GM18951 (cell line): ENCODE measurements around the gene PMS1.

ENCODE experiments used
- POLR2A ChIP-seq: IDR thresholded peaks from 4 replicates; pipeline ENCODE4 v1.6.1; 2011; ENCODE audit warnings: mild to moderate bottlenecking; ENCODE audit not compliant: insufficient read length, insufficient read depth; ENCODE audit errors: extremely low read depth
- in situ Hi-C: fragments of 300-500 bp; cut with MboI; formaldehyde crosslinking; loops from one replicate; pipeline ENCODE4 v1.12.0; 2022; ENCODE audit warnings: low sequenced_read_pairs, mixed read lengths, inconsistent platforms; ENCODE audit not compliant: unreplicated experiment

Gene PMS1

DNA sequence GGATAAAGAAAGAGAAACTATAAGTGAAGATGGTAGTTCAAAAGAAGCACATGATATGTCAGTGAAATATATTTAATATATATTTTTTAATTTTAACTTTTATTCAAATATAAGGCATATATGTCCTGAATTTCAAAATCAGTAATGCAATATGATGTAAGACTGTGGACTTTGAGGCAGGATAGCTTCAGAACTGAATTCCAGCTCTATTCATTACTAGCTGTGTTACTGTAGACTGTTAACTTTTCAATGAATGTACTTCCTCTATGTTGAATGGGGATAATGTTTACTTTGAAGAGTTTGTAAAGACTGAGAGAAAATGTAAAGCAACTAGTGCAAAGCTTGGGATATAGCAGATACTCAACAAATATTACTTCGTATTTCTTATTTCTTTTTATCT is 112.6 kb downstream of the PMS1 start:
- in situ Hi-C loops: no loop called here
- no peak for TF ChIP-seq POLR2A

- no peak for TF ChIP-seq POLR2A
- in situ Hi-C loops: no loop called here
Measured at GRCh38 chr2:189899101-189899500, 114.9 kb downstream of the PMS1 start.

- TF ChIP-seq POLR2A: no peak
- in situ Hi-C loops: no loop called here
Measured at GRCh38 chr2:189900726-189901125, 116.5 kb downstream of the PMS1 start.

DNA sequence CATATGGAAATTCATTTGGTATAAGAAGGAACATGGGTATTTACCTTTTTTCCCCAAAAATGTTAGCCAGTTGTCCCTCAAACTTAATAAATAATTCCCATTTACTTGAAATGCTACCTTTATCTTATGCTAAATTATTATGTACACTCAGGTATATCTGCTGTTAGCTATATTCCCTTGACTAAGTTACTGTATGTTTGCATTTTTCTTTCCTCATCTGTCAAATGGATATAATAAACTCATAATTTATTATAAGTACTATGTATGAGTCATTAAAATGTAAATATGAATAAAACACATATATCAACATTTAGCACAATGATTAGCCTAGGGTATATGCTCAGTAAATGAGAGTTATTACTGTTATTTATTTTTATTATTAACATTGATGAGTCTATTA is 117.4 kb downstream of the PMS1 start:
- no peak for TF ChIP-seq POLR2A

DNA sequence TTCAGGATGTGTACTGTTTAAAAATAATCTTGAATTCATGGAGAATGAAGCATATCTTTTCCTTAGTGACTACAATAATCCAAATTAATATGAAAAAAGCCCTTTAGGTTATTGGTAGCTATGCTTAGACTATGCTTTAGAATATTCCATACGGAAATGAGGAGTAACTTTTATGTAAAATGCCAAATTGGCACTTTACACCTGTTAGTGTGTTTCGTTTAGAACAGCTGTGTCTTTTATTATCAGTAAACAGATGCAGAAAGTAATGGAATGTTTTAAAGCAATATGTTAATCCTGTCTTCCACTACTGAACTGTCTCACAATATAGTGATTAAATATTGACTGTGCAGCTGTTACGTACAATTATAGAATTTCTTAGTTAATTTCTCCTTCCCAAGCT is 129.6 kb downstream of the PMS1 start:
- in situ Hi-C loops: no loop called here
- TF ChIP-seq POLR2A: no peak

More for the DNA sequence above, 117.4 kb downstream of the PMS1 start:
- in situ Hi-C loops: no loop called here

DNA sequence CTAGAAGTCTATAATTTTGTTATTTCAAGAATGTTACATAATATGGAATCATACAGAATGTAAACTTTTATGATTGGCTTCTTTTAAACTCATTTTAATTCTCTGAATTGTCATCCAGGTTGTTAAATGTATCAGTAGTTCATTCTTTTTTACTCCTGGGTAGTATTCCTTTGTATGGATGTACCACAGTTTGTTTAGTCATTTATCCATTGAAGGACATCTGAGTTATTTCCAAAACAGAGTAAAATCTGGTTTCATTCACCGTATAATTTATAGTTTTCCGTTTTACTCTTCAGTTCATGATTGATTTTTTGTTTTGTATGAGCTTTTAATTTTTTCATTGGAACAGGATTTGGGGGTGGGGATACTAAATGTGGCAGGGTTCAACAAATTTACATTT is 132.4 kb downstream of the PMS1 start:
- in situ Hi-C loops: no loop called here
- TF ChIP-seq POLR2A: no peak
